Measurements from ENCODE around the gene TUBGCP6.

TUBGCP6 gene

GRCh38 chr22:50220603-50221409, 24.0 kb downstream of the TUBGCP6 start:
- H3K9me2 ChIP-seq (replicated peaks; ENCODE audit: control insufficient read depth, low read length) = no peaks in the 10 kb centered on the region
- no peak overlapping the region for H3K27ac ChIP-seq (ENCODE audit: low read depth, low read length)
- peaks cover 84% of the 10 kb centered on the region for H3K36me3 ChIP-seq (ENCODE audit: control insufficient read depth, low read length)
- H3F3A ChIP-seq (ENCODE audit: control insufficient read depth, insufficient read depth) = no peaks in the 10 kb centered on the region
- H3K4me1 ChIP-seq (ENCODE audit: control insufficient read depth, low read length) = no peaks in the 10 kb centered on the region
- peaks cover 5% of the 10 kb centered on the region; the same call in 1 of the 2 replicates for H3K79me2 ChIP-seq (ENCODE audit: control insufficient read depth, low read length)
- H3K4me2 ChIP-seq (ENCODE audit: low read length) = no peak overlapping the region
- no peaks in the 10 kb centered on the region for H3K9me3 ChIP-seq (ENCODE audit: control insufficient read depth, insufficient read depth, low read length)
- no peak for TF ChIP-seq EZH2phosphoT487 (IDR thresholded peaks at IDR 0.05; ENCODE audit: borderline replicate concordance, low read length)
- TF ChIP-seq, protein P1, sequence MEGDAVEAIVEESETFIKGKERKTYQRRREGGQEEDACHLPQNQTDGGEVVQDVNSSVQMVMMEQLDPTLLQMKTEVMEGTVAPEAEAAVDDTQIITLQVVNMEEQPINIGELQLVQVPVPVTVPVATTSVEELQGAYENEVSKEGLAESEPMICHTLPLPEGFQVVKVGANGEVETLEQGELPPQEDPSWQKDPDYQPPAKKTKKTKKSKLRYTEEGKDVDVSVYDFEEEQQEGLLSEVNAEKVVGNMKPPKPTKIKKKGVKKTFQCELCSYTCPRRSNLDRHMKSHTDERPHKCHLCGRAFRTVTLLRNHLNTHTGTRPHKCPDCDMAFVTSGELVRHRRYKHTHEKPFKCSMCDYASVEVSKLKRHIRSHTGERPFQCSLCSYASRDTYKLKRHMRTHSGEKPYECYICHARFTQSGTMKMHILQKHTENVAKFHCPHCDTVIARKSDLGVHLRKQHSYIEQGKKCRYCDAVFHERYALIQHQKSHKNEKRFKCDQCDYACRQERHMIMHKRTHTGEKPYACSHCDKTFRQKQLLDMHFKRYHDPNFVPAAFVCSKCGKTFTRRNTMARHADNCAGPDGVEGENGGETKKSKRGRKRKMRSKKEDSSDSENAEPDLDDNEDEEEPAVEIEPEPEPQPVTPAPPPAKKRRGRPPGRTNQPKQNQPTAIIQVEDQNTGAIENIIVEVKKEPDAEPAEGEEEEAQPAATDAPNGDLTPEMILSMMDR (IDR thresholded peaks at IDR 0.05; ENCODE audit: low read depth, low read length, poor library complexity, severe bottlenecking) = no peak
- no peaks in the 10 kb centered on the region for H3K27me3 ChIP-seq (ENCODE audit: control insufficient read depth, low read length)
- H3K4me3 ChIP-seq (ENCODE audit: low read length) = no peak overlapping the region
- H4K20me1 ChIP-seq (ENCODE audit: control insufficient read depth, insufficient read depth, low read depth, low read length) = no peaks in the 10 kb centered on the region

DNA sequence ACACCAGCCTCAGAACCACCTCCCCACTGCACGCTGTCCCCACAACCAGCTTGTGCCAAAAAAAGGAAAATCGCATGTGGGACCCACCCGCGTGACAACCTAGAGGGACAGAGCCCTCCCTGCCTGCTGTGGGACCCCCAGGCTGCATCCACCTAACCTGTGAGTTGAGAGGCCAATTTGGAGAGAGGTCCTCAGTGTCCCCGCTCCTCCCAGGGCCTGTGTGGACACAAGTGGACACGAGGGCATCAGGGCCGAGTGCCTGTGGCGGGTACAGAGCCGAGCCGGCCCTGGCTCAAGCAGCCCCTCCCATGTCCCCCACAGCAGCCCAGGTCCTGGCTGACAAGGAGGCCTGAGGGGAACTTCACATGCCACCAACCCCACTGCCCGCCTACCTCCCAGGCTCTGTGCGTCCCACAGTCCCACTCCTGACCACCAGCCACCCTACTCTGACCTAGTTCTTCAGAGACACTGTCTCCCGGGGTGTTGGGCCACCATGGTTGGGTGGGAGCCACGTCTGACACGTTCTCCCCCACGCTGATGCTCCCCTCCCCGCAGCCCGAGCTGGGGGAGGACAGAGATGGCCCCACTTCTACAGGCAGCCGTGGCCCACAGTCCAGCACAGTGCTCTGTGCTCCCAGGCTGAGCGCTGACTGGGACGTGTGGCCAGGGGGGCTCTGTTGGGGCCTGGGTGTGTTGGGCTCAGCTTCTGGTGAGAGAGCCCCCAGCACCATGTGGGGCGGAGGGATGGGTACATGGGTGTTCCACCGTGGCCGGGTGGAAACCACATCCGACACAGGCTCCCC, 24.8 kb downstream of the TUBGCP6 start:
- H3K9me3 ChIP-seq (ENCODE audit: control insufficient read depth, insufficient read depth, low read length) = no peaks in the 10 kb centered on the region
- H3K36me3 ChIP-seq (ENCODE audit: control insufficient read depth, low read length) = peaks cover 85% of the 10 kb centered on the region
- peaks cover 10% of the 10 kb centered on the region for H3K79me2 ChIP-seq (ENCODE audit: control insufficient read depth, low read length)
- TF ChIP-seq EZH2phosphoT487 (IDR thresholded peaks at IDR 0.05; ENCODE audit: borderline replicate concordance, low read length) = no peak
- TF ChIP-seq, protein P1 (IDR thresholded peaks at IDR 0.05; ENCODE audit: low read depth, low read length, poor library complexity, severe bottlenecking) = no peak
- no peaks in the 10 kb centered on the region for H3K9me2 ChIP-seq (replicated peaks; ENCODE audit: control insufficient read depth, low read length)
- no peaks in the 10 kb centered on the region for H4K20me1 ChIP-seq (ENCODE audit: control insufficient read depth, insufficient read depth, low read depth, low read length)
- no peak overlapping the region for H3K4me2 ChIP-seq (ENCODE audit: low read length)
- H3K4me1 ChIP-seq (ENCODE audit: control insufficient read depth, low read length) = no peaks in the 10 kb centered on the region
- no peak overlapping the region for H3K27ac ChIP-seq (ENCODE audit: low read depth, low read length)
- H3F3A ChIP-seq (ENCODE audit: control insufficient read depth, insufficient read depth) = no peaks in the 10 kb centered on the region
- no peaks in the 10 kb centered on the region for H3K27me3 ChIP-seq (ENCODE audit: control insufficient read depth, low read length)
- no peak overlapping the region for H3K4me3 ChIP-seq (ENCODE audit: low read length)

GRCh38 chr22:50218996-50219727, 25.7 kb downstream of the TUBGCP6 start:
- peaks cover 87% of the 10 kb centered on the region for H3K36me3 ChIP-seq (ENCODE audit: control insufficient read depth, low read length)
- H3K27me3 ChIP-seq (ENCODE audit: control insufficient read depth, low read length) = no peaks in the 10 kb centered on the region
- no peak overlapping the region for H3K27ac ChIP-seq (ENCODE audit: low read depth, low read length)
- H4K20me1 ChIP-seq (ENCODE audit: control insufficient read depth, insufficient read depth, low read depth, low read length) = no peaks in the 10 kb centered on the region
- no peak overlapping the region for H3K4me3 ChIP-seq (ENCODE audit: low read length)
- TF ChIP-seq EZH2phosphoT487 (IDR thresholded peaks at IDR 0.05; ENCODE audit: borderline replicate concordance, low read length) = no peak
- TF ChIP-seq, protein P1 (IDR thresholded peaks at IDR 0.05; ENCODE audit: low read depth, low read length, poor library complexity, severe bottlenecking) = no peak
- H3K4me2 ChIP-seq (ENCODE audit: low read length) = no peak overlapping the region
- H3K9me2 ChIP-seq (replicated peaks; ENCODE audit: control insufficient read depth, low read length) = no peaks in the 10 kb centered on the region
- H3K79me2 ChIP-seq (ENCODE audit: control insufficient read depth, low read length) = peaks cover 17% of the 10 kb centered on the region
- H3K9me3 ChIP-seq (ENCODE audit: control insufficient read depth, insufficient read depth, low read length) = no peaks in the 10 kb centered on the region
- H3F3A ChIP-seq (ENCODE audit: control insufficient read depth, insufficient read depth) = no peaks in the 10 kb centered on the region
- no peaks in the 10 kb centered on the region for H3K4me1 ChIP-seq (ENCODE audit: control insufficient read depth, low read length)
